NT2/D1 (cell line): ENCODE measurements around the gene ATRAID.

Source experiments
- YY1 ChIP-seq: IDR thresholded peaks from 2 replicates; pipeline ENCODE4 v1.6.1; 2011; ENCODE audit not compliant: insufficient read length, insufficient read depth
- ZNF274 ChIP-seq: IDR thresholded peaks from 2 replicates; pipeline ENCODE4 v1.6.1; 2011; ENCODE audit warnings: mild to moderate bottlenecking, low read depth, low read length

GRCh38 chr2:27261926-27262298, 50.1 kb downstream of the ATRAID start:
- TF ChIP-seq YY1 (no peak), ZNF274 (no peak)
